T-helper 2 cell (primary cell): ENCODE data around the gene TMEM33.
"Not testable (repeated sequence)": the region's sequence is repeated elsewhere in the genome, so short reads cannot be mapped to it uniquely, and the experiment has no call there.

Experiments
- DNase-seq, 5 experiments: peaks; one replicate each; pipeline versions ENCODE4 v3.0.0 to v3.0.0-alpha.2; 2012 to 2022
- total RNA-seq, 2 donors: gene quantifications; one replicate each; lab custom pipeline; 2026; lab: John Stamatoyannopoulos, UW

The TMEM33 gene
- 39.0 to 54.0 reads per million in 2 donors for total RNA-seq

DNA sequence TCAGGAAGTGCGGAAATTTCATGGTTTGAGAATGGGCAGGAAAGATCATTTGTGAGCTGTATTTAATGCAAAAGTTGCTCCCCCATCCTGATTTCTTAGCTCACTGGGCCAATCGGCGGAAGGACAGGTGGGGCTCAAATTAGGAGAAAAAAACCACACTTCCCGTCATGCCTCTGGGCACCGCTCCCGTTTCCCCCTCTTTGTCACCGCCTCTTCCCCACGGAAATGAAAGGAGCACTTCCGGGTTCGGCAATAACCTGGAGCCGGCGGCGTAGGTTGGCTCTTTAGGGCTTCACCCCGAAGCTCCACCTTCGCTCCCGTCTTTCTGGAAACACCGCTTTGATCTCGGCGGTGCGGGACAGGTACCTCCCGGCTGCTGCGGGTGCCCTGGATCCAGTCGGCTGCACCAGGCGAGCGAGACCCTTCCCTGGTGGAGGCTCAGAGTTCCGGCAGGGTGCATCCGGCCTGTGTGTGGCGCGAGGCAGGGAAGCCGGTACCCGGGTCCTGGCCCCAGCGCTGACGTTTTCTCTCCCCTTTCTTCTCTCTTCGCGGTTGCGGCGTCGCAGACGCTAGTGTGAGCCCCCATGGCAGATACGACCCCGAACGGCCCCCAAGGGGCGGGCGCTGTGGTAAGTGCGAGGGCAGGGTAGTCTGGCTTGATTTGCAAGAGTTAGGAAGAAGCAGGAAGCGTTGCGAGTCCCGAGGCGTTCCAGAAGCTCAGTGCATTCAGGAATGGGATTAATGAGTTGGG is at the start of gene TMEM33:
Gene TMEM33 (plus strand): TSS at position 529 of the 751 bp plus-strand sequence. CDS start 56 bp downstream, at position 585.
- DNase-seq: peak; percentile 32 to 92 (median 65)

- DNase-seq: no peak
These were observed 49.8 kb upstream of the TMEM33 start for GRCh38 chr4:41885456-41885855.

DNA sequence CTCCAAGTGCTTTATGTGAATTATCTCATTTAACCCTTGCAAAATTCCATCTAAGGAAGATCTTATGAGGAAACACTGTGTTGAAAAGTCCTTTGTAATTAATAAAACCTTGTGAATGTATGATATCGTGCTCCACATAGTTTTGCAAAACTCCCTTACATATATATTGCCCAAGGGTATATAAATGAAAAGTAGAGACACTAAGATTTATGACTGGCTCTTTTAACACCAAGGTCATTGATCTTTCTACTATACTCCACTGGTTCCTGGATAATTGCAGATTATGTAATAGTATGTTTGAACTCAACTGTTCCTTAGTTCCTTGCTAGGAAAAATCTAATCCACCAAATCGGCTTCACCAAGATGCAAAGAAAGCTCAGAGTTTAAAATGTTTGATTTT is 48.0 kb upstream of the TMEM33 start:
- no peak for DNase-seq

- DNase-seq: peak in 2 of 5 experiments; percentile 20 to 36
These were observed 47.2 kb upstream of the TMEM33 start for GRCh38 chr4:41887821-41888686.

- DNase-seq: no peak
These were observed 46.5 kb upstream of the TMEM33 start for GRCh38 chr4:41888687-41889074.

DNA sequence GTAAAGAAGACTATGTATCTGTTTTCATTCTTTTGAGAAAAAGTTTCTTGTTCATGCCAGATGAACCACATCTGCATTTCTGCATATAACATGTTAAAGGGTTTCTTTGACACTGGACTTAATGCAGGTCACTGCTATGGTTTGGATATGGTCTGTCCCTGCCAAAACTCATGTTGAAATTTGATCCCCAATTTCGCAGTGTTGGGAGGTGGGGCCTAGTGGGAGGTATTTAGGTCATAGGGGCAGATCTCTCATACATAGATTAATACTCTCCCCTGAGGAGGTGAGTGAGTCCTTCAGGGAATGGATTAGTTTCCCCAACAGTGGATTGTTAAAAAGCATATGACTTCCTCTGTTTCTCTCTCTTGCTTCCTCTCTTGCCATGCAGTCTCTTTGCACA is 45.9 kb upstream of the TMEM33 start:
- no peak for DNase-seq

DNA sequence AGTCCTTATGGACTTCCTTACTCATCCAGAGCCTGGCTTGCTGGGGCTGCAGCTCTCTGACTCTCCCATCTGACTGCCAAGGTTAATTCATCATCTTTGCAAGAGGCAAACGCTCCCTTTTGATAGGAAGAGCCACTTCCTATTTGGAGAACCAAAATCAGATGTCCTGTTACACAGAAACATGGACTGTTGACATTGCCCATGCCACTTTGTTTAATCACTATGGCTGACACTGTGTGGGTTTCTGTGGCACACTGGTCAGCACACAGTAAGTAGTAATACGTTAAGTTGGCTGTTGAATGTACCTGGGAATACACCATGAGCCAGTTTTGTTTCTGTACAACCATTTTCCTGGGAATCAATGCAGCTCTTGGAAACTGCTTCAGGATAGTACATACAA is 45.1 kb upstream of the TMEM33 start:
- no peak for DNase-seq

DNA sequence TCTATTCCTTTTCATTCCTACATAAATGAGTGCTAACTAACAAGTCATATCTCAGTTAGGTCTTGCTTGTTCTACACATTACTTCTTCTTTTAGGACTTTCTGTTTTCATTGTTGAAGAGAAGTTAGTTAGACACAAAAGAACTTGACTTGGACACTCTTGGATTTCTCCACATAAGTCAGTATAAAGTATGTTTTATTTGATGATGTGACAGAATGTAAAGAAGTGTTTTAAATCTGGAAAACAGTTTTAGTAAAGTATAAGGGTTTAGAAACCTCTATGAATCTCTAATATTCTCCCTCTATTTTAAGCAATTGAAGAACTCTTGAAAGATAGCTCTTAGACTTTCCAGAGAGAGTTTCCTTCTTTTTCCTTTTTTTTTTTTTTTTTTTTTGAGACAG is 38.6 kb upstream of the TMEM33 start:
- DNase-seq: no peak

GRCh38 chr4:41897698-41898097 is 37.5 kb upstream of the TMEM33 start:
- no peak for DNase-seq

- DNase-seq: not testable (repeated sequence)
These were observed 26.1 kb upstream of the TMEM33 start for GRCh38 chr4:41909136-41909535.

DNA sequence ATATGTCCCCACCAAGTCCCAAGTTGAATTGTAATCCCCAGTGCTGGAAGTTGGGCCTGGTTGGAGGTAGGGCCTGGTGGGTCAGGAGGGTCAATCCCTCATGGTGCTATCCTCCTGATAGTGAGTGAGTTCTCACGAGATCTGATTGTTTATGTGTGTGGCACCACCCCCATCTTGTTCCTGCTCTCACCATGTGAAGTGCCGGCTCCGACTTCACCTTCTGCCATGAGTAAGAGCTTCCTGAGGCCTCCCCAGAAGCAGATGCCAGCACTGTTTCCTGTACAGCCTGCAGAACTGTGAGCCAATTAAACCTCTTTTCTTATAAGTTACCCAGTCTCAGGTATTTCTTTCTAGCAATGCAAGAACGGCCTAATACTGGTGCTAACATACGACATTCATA is 22.7 kb upstream of the TMEM33 start:
- DNase-seq: no peak

GRCh38 chr4:41913509-41913908 is 21.7 kb upstream of the TMEM33 start:
- no peak for DNase-seq

- no peak for DNase-seq
These were observed 17.0 kb upstream of the TMEM33 start for GRCh38 chr4:41918278-41918677.

GRCh38 chr4:41920416-41920815 is 14.8 kb upstream of the TMEM33 start:
- not testable (repeated sequence) for DNase-seq

DNA sequence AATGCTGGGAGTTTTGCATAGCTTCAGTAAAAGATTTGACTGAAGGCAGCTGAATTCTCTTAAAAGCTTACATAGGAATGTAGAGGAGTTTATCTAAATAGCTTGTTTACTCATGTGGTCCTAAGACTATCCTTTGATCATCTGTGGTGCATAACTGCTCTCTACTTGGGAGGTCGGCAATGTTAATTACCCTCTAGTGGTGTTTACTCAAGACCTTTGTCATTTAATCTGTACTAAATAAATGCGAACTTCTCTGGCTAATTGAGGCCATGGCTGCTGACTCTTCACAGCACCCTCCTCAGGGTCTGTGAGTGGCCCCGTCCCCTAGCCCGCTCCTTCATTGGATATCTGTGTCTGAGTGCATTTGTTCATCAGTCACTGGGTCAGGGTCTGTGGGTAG is 13.8 kb upstream of the TMEM33 start:
- DNase-seq: no peak

GRCh38 chr4:41927796-41928499 is 7.3 kb upstream of the TMEM33 start:
- DNase-seq: no peak

DNA sequence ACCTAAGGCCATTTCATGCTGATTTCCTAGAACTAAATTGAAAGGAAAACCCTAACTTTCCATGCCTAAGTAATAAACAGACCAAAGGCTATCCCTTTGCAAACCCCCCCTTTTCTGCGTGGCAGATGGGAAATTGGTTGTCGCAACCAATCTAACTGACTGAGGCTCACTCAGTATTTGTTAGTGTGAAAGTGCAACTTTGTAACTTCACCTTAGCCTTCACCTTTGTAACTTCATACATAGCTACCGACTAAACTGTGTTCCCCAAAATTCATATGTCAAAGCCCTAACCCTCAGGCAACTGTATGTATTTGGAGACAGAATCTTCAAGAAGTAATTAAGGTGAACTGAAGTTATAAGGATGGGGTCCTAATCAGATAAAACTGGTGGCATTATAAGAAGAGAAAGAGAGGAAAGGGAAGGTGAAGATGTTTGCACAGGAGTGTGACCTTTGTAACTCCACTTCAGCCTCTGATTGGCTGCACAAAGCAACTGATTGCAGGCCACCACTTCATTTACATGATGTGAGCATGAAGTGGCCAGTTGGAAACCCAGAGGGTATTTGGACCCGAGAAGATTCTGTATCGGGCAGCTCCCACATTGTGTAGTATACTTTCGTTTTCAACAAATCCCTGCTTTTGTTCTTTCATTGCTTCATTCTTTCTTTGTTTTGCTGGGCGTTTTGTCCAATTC is 4.9 kb upstream of the TMEM33 start:
- no peak for DNase-seq

- no peak for DNase-seq
These were observed 2.2 kb upstream of the TMEM33 start for GRCh38 chr4:41932988-41933387.

DNA sequence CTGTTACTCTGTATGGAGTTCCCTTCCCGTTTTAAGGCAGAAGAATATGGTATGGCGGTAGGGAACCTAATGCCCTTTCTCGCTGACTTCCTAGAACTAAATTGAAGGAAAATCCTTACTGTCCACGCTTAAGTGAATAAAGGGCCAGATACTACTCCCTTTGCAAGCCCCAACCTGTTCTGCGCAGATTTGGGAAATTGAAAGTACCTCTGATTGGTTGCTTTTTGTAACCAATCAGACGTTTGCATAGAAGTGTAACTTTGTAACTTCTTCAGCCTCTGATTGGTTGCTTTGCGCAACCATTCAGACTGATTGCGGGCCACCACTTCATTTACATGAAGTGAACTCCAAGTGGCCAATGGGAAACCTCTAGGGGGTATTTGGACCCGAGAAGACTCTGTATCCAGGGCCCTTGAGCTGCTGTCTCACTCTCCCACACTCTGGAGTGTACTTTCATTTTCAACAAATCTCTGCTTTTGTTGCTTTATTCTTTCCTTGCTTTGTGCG is 1.2 kb upstream of the TMEM33 start:
- no peak for DNase-seq

GRCh38 chr4:41934514-41934900 is 722 bp upstream of the TMEM33 start:
- DNase-seq: no peak

- DNase-seq: peak in 3 of 5 experiments; percentile 1 to 37 (median 13)
These were observed 408 bp downstream of the TMEM33 start for GRCh38 chr4:41935652-41936021.

- DNase-seq: no peak
These were observed 3.9 kb downstream of the TMEM33 start for GRCh38 chr4:41939016-41939626.
